HCT116 (cell line): ENCODE data around the gene MYO10. TPM values are rescaled to one million over a fixed set of nuclear protein-coding genes. Genes with fewer than 3 reads are reported as not detected.

Source experiments
- ATAC-seq: fragments of 200-7000 bp; cut with Tn5 transposase; 2 replicates; pipeline ENCODE4 v1.9.1; 2020; ENCODE audit warnings: mild to moderate bottlenecking, moderate library complexity
- BruUV-seq: library from RNA; stranded (reverse); fragments of 400-500 nt; replicated peaks from 2 replicates; lab custom pipeline; 2021; lab: Mats Ljungman, UMichigan
- CTCF ChIA-PET: fragments of 300-600 bp; sonication (Branson Sonifier 250); formaldehyde crosslinking; loops from one replicate; lab custom pipeline; 2021; ENCODE audit warnings: antibody characterized with exemption; lab: Charles Lee
- POLR2A ChIA-PET: fragments of 300-600, 350-600 bp; sonication (Branson Sonifier 250); formaldehyde crosslinking; loops from one replicate; lab custom pipeline; 2021; ENCODE audit warnings: antibody characterized with exemption; lab: Charles Lee
- RAD21 ChIA-PET, 2 experiments: fragments of 300-600 bp; sonication (Branson Sonifier 250); formaldehyde crosslinking; loops; one replicate each; lab custom pipeline; 2023; ENCODE audit warnings: low total read pairs in 2 of 2; ENCODE audit not compliant: uncharacterized antibody in 2 of 2, unreplicated experiment in 2 of 2, low non-redundant PET in 1 of 2; lab: Charles Lee
- DNase-seq: peaks from one replicate; pipeline ENCODE4 v3.0.0-alpha.2; 2010; ENCODE audit warnings: low read depth, low spot score
- H2AFZ ChIP-seq: fragments of 200-600 bp; shearing (Covaris generic), sonication (generic); 2 replicates; pipeline ENCODE4 v1.6.1; 2017; ENCODE audit warnings: low read depth, mixed run types, mixed read lengths, antibody characterized with exemption, low read length; ENCODE audit not compliant: poor library complexity, severe bottlenecking
- H3K27ac ChIP-seq: 2 replicates; pipeline ENCODE4 v1.5.1; 2012; ENCODE audit warnings: low read depth, low read length
- H3K27me3 ChIP-seq: fragments of 200-600 bp; sonication (generic); 2 replicates; pipeline ENCODE4 v1.6.1; 2016; ENCODE audit warnings: mixed run types, low read length, mixed read lengths; ENCODE audit not compliant: insufficient read depth
- H3K36me3 ChIP-seq, 2 experiments: fragments of 200-500 bp in 1 of 2; fragments of 200-600 bp in 1 of 2; sonication (Bioruptor generic) in 1 of 2; sonication (generic) in 1 of 2; 2 replicates each; pipeline versions ENCODE4 v1.5.1 to v1.6.1; 2014 to 2016; ENCODE audit warnings: low read length in 2 of 2, inconsistent platforms in 1 of 2, mixed read lengths in 1 of 2, mixed run types in 1 of 2; ENCODE audit not compliant: insufficient read depth in 2 of 2, control insufficient read depth in 1 of 2
- H3K4me1 ChIP-seq, 2 experiments: fragments of 200-600 bp in 1 of 2; sonication (generic) in 1 of 2; 2 replicates each; pipeline versions ENCODE4 v1.5.1 to v1.6.1; 2012 to 2017; ENCODE audit warnings: low read length in 2 of 2, inconsistent platforms in 1 of 2, mild to moderate bottlenecking in 1 of 2, mixed read lengths in 1 of 2, mixed run types in 1 of 2, moderate library complexity in 1 of 2; ENCODE audit not compliant: insufficient read depth in 2 of 2, control insufficient read depth in 1 of 2
- H3K4me2 ChIP-seq: fragments of 200-600 bp; sonication (generic); 2 replicates; pipeline ENCODE4 v1.6.1; 2017; ENCODE audit warnings: mixed run types, low read length, mixed read lengths
- H3K4me3 ChIP-seq, 2 experiments: fragments of 200-600 bp in 1 of 2; sonication (generic) in 1 of 2; replicated peaks in 1 of 2; 2 replicates each; pipeline ENCODE4 v1.5.1; 2011 to 2016; ENCODE audit warnings: low read length in 2 of 2, control low read depth in 1 of 2, low read depth in 1 of 2, mild to moderate bottlenecking in 1 of 2, mixed read lengths in 1 of 2, mixed run types in 1 of 2
- H3K79me2 ChIP-seq: fragments of 200-600 bp; sonication (generic); 2 replicates; pipeline ENCODE4 v1.6.1; 2017; ENCODE audit warnings: mild to moderate bottlenecking, mixed run types, low read length, moderate library complexity, mixed read lengths; ENCODE audit not compliant: insufficient read depth
- H3K9ac ChIP-seq: fragments of 200-600 bp; sonication (generic); 2 replicates; pipeline ENCODE4 v1.6.1; 2016; ENCODE audit warnings: low read length, mixed read lengths
- H3K9me2 ChIP-seq: fragments of 200-600 bp; sonication (generic), shearing (Covaris generic); 2 replicates; pipeline ENCODE4 v1.6.1; 2017; ENCODE audit warnings: mixed run types, mild to moderate bottlenecking, moderate library complexity; ENCODE audit not compliant: insufficient read depth
- H3K9me3 ChIP-seq, 2 experiments: fragments of 200-500 bp in 1 of 2; fragments of 200-600 bp in 1 of 2; sonication (Bioruptor generic) in 1 of 2; sonication (generic) in 1 of 2; 2 replicates each; pipeline ENCODE4 v1.6.1; 2014 to 2017; ENCODE audit warnings: low read length in 2 of 2, mixed read lengths in 2 of 2, inconsistent platforms in 1 of 2, low read depth in 1 of 2, mild to moderate bottlenecking in 1 of 2, mixed run types in 1 of 2, moderate library complexity in 1 of 2; ENCODE audit not compliant: control insufficient read depth in 1 of 2, insufficient read depth in 1 of 2
- H4K20me1 ChIP-seq: fragments of 200-600 bp; sonication (generic), shearing (Covaris generic); 2 replicates; pipeline ENCODE4 v1.6.1; 2017; ENCODE audit warnings: mixed run types, mild to moderate bottlenecking, moderate library complexity; ENCODE audit not compliant: insufficient read depth
- EGR1 ChIP-seq: IDR thresholded peaks from 2 replicates; pipeline ENCODE4 v1.6.1; 2012; ENCODE audit warnings: low read depth
- EZH2 ChIP-seq: fragments of 200-600 bp; sonication (generic); IDR thresholded peaks from 2 replicates; pipeline ENCODE4 v1.6.1; 2017; ENCODE audit warnings: antibody characterized with exemption, mixed run types
- EZH2phosphoT487 ChIP-seq: fragments of 200-600 bp; IDR thresholded peaks from 2 replicates; pipeline ENCODE4 v1.6.1; 2018; ENCODE audit warnings: antibody characterized with exemption, borderline replicate concordance
- FOSL1 ChIP-seq: IDR thresholded peaks from 2 replicates; pipeline ENCODE4 v1.6.1; 2012; ENCODE audit warnings: low read depth
- POLR2AphosphoS5 ChIP-seq: IDR thresholded peaks from 2 replicates; pipeline ENCODE4 v1.6.1; 2011; ENCODE audit warnings: mild to moderate bottlenecking, low read depth, low read length, moderate library complexity
- YY1 ChIP-seq: IDR thresholded peaks from 2 replicates; pipeline ENCODE4 v1.6.1; 2011; ENCODE audit warnings: low read length, low read depth, moderate library complexity, mild to moderate bottlenecking; ENCODE audit not compliant: insufficient replicate concordance; ENCODE audit errors: extremely low read depth
- intact Hi-C: fragments of 100-400 bp; cut with micrococcal nuclease; formaldehyde crosslinking; loops from 2 replicates; pipeline ENCODE4 v1.10.0; 2022
- total RNA-seq: library from RNA; stranded (reverse); gene quantifications from one replicate; pipeline ENCODE4 v1.2.1, GENCODE V29; 2021; ENCODE audit not compliant: unreplicated experiment
- TF ChIP-seq, protein P1 (sequence below), 3 experiments: fragments of 200-600 bp in 1 of 3; sonication (generic) in 1 of 3; IDR thresholded peaks in 2 of 3; conservative IDR thresholded peaks in 1 of 3; 2 replicates each; pipeline ENCODE4 v1.5.1; 2012 to 2017; ENCODE audit warnings: low read depth in 2 of 3, low read length in 2 of 3, antibody characterized with exemption in 1 of 3, borderline replicate concordance in 1 of 3, control low read depth in 1 of 3, mild to moderate bottlenecking in 1 of 3, mixed read lengths in 1 of 3, mixed run types in 1 of 3, moderate library complexity in 1 of 3; ENCODE audit not compliant: insufficient read depth in 1 of 3

Gene MYO10
- total RNA-seq, 1 experiment from 2014 or later = 34.9 TPM

DNA sequence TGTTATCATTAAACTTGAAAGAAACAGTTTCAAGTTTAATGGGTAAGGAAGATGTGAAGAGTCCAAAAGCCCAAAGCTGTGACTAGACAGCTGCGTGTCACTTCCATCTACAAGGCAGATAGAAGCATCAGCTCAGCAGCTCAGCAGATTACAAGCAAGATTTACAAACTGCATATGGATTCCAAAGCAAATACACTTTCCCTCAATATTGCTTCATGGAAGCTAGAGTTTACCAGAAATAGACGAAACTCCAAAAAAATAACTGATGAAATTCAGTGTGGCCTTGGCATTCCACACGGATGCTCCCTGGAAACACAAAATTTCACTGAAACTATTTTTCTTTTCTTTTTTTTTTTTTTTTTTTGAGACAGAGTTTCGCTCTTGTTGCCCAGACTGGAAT is 17.9 kb downstream of the MYO10 start:
- no peak overlapping the region for H3K9ac ChIP-seq
- H3K4me2 ChIP-seq = no peak overlapping the region
- RAD21 ChIA-PET = no interaction called here
- CTCF ChIA-PET = interaction anchor here (0.9 kb wide), 1 partner anchor 272 kb away, joined by 3 read pairs; no protein-coding TSS in a partner anchor
- H3K27ac ChIP-seq = no peak overlapping the region
- BruUV-seq = no TSS peak
- H3K79me2 ChIP-seq = peaks cover 82% of the 10 kb centered on the region
- intact Hi-C loops = no loop called here
- H3K27me3 ChIP-seq = no peaks in the 10 kb centered on the region
- DNase-seq = no peak
- ATAC-seq = no peak
- no peaks in the 10 kb centered on the region for H3K9me3 ChIP-seq
- H3K4me1 ChIP-seq = peaks cover 57 to 70% of the 10 kb centered on the region in 2 experiments
- H3K9me2 ChIP-seq = no peaks in the 10 kb centered on the region
- H2AFZ ChIP-seq = no peak overlapping the region
- POLR2A ChIA-PET = no interaction called here
- H3K36me3 ChIP-seq = no peaks in the 10 kb centered on the region
- no peaks in the 10 kb centered on the region for H4K20me1 ChIP-seq
- H3K4me3 ChIP-seq = no peak overlapping the region
- TF ChIP-seq EZH2phosphoT487 (no peak), EZH2 (no peak), FOSL1 (no peak), POLR2AphosphoS5 (no peak), YY1 (no peak), EGR1 (no peak)
- TF ChIP-seq, protein P1, sequence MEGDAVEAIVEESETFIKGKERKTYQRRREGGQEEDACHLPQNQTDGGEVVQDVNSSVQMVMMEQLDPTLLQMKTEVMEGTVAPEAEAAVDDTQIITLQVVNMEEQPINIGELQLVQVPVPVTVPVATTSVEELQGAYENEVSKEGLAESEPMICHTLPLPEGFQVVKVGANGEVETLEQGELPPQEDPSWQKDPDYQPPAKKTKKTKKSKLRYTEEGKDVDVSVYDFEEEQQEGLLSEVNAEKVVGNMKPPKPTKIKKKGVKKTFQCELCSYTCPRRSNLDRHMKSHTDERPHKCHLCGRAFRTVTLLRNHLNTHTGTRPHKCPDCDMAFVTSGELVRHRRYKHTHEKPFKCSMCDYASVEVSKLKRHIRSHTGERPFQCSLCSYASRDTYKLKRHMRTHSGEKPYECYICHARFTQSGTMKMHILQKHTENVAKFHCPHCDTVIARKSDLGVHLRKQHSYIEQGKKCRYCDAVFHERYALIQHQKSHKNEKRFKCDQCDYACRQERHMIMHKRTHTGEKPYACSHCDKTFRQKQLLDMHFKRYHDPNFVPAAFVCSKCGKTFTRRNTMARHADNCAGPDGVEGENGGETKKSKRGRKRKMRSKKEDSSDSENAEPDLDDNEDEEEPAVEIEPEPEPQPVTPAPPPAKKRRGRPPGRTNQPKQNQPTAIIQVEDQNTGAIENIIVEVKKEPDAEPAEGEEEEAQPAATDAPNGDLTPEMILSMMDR (IDR thresholded peaks at IDR 0.05 in 2 of 3, conservative IDR thresholded peaks at IDR 0.05 in 1 of 3; ENCODE audit: borderline replicate concordance in 1 of 3, insufficient read depth in 1 of 3, low read depth in 2 of 3, low read length in 2 of 3) = no peak
